Caco-2 (cell line): Measurements from ENCODE around the gene TMA16. TPM values are rescaled to one million over a fixed set of nuclear protein-coding genes. Genes with fewer than 3 reads are reported as not detected.

Experiments
- BruUV-seq: library from RNA; stranded (reverse); fragments of 400-500 nt; replicated peaks from 2 replicates; lab custom pipeline; 2021; lab: Mats Ljungman, UMichigan
- CTCF ChIA-PET: fragments of 300-600 bp; sonication (Branson Sonifier 250); formaldehyde crosslinking; loops from one replicate; lab custom pipeline; 2022; ENCODE audit warnings: antibody characterized with exemption; lab: Charles Lee
- POLR2A ChIA-PET: fragments of 300-600 bp; sonication (Branson Sonifier 250); formaldehyde crosslinking; loops from one replicate; lab custom pipeline; 2022; ENCODE audit warnings: antibody characterized with exemption; lab: Charles Lee
- DNase-seq, 2 experiments: peaks; one replicate each; pipeline versions ENCODE4 v3.0.0 to v3.0.0-alpha.2; 2020 to 2022
- H3K27me3 ChIP-seq: replicated peaks from 2 replicates; pipeline ENCODE4 v1.6.0; 2011; ENCODE audit warnings: low read length; ENCODE audit not compliant: control insufficient read depth, insufficient read depth
- H3K36me3 ChIP-seq: 2 replicates; pipeline ENCODE4 v1.5.1; 2011; ENCODE audit warnings: low read length; ENCODE audit not compliant: control insufficient read depth, insufficient read depth
- H3K4me1 ChIP-seq: fragments of 250-450 bp; sonication (Bioruptor Pico); 2 replicates; pipeline ENCODE4 v1.5.1; 2020; ENCODE audit warnings: mild to moderate bottlenecking
- H3K4me3 ChIP-seq: 2 replicates; pipeline ENCODE4 v1.5.1; 2011; ENCODE audit warnings: low read depth, mild to moderate bottlenecking, control low read depth, low read length
- H3K9me3 ChIP-seq: fragments of 250-450 bp; sonication (Bioruptor Pico); 2 replicates; pipeline ENCODE4 v1.5.1; 2020; ENCODE audit warnings: mild to moderate bottlenecking, moderate library complexity
- H3K27ac Mint-ChIP-seq: one replicate; pipeline ENCODE4 v1.8.0; 2022; ENCODE audit warnings: mixed read lengths; ENCODE audit not compliant: unreplicated experiment
- H3K27me3 Mint-ChIP-seq: one replicate; pipeline ENCODE4 v1.8.0; 2022; ENCODE audit warnings: mixed read lengths; ENCODE audit not compliant: insufficient read depth, unreplicated experiment
- H3K36me3 Mint-ChIP-seq: one replicate; pipeline ENCODE4 v1.8.0; 2022; ENCODE audit warnings: mild to moderate bottlenecking, mixed read lengths; ENCODE audit not compliant: insufficient read depth, unreplicated experiment
- H3K4me1 Mint-ChIP-seq: one replicate; pipeline ENCODE4 v1.8.0; 2022; ENCODE audit warnings: low read depth, mixed read lengths; ENCODE audit not compliant: unreplicated experiment
- H3K4me3 Mint-ChIP-seq: one replicate; pipeline ENCODE4 v1.8.0; 2022; ENCODE audit warnings: mild to moderate bottlenecking, moderate library complexity, mixed read lengths; ENCODE audit not compliant: unreplicated experiment
- H3K9me3 Mint-ChIP-seq: one replicate; pipeline ENCODE4 v1.8.0; 2022; ENCODE audit warnings: mixed read lengths; ENCODE audit not compliant: unreplicated experiment
- CTCF ChIP-seq, 2 experiments: fragments of 200-600 bp in 1 of 2; IDR thresholded peaks; 1 replicate in 1 of 2; 2 replicates in 1 of 2; pipeline versions ENCODE4 v1.5.1 to v1.8.0; 2011 to 2022; ENCODE audit warnings: antibody characterized with exemption in 1 of 2, control low read depth in 1 of 2, inconsistent platforms in 1 of 2, low read depth in 1 of 2, low read length in 1 of 2, mild to moderate bottlenecking in 1 of 2, moderate library complexity in 1 of 2; ENCODE audit not compliant: insufficient read depth in 1 of 2, severe bottlenecking in 1 of 2, unreplicated experiment in 1 of 2
- intact Hi-C: fragments of 100-400 bp; cut with micrococcal nuclease; formaldehyde crosslinking; loops from one replicate; pipeline ENCODE4 v1.10.0; 2022; ENCODE audit not compliant: unreplicated experiment
- total RNA-seq: library from RNA; stranded (reverse); gene quantifications from 2 replicates; pipeline ENCODE4 v1.2.3, GENCODE V29; 2022

TMA16 gene
- total RNA-seq, 1 experiment from 2014 or later = 31.1 TPM

DNA sequence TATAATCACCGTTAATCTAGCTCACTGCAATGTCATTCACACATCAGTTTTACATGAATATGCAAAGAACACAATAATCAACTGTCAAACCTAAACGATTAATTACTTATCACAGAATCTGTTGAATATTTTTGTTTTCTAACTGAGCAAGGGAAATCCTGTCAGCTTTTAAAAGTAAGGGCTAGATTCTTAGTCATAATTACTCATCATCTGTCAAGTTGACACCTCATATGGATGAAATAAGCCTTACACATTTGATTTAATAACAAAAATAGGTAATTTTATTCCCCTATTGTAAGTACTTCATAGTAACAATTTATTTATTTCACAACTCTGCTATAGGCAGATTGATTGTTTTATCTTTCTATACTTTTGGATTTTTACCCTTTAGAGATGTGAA lies 32.7 kb downstream of the TMA16 start:
- no TSS peak for BruUV-seq
- H3K36me3 Mint-ChIP-seq = peaks cover 6% of the 10 kb centered on the region

GRCh38 chr4:163528653-163529052 lies 34.2 kb downstream of the TMA16 start:
- Mint-ChIP-seq H3K9me3 (no peaks in the 10 kb centered on the region), H3K27me3 (no peaks in the 10 kb centered on the region), H3K4me3 (no peak overlapping the region), H3K27ac (no peak overlapping the region), H3K36me3 (no peaks in the 10 kb centered on the region), H3K4me1 (no peaks in the 10 kb centered on the region)
- Histone ChIP-seq H3K9me3 (no peaks in the 10 kb centered on the region), H3K4me3 (no peak overlapping the region), H3K27me3 (no peaks in the 10 kb centered on the region), H3K36me3 (no peaks in the 10 kb centered on the region; the same call in 1 of the 2 replicates), H3K4me1 (no peaks in the 10 kb centered on the region)
- BruUV-seq = no TSS peak
- no peak for DNase-seq
- no peak for TF ChIP-seq CTCF (IDR thresholded peaks at IDR 0.05; ENCODE audit: insufficient read depth in 1 of 2, low read depth in 1 of 2, low read length in 1 of 2, severe bottlenecking in 1 of 2, unreplicated experiment in 1 of 2)
- ChIA-PET CTCF (no interaction called here), POLR2A (no interaction called here)
- intact Hi-C loops = no loop called here

More for the DNA sequence above, 32.7 kb downstream of the TMA16 start:
- Mint-ChIP-seq H3K27me3 (no peaks in the 10 kb centered on the region), H3K4me3 (no peak overlapping the region), H3K9me3 (no peaks in the 10 kb centered on the region), H3K4me1 (no peaks in the 10 kb centered on the region), H3K27ac (no peak overlapping the region)
- intact Hi-C loops = no loop called here
- DNase-seq = no peak
- H3K4me3 ChIP-seq = no peak overlapping the region
- H3K9me3 ChIP-seq = no peaks in the 10 kb centered on the region
- H3K4me1 ChIP-seq = no peaks in the 10 kb centered on the region
- ChIA-PET CTCF (no interaction called here), POLR2A (no interaction called here)
- TF ChIP-seq CTCF (IDR thresholded peaks at IDR 0.05; ENCODE audit: insufficient read depth in 1 of 2, low read depth in 1 of 2, low read length in 1 of 2, severe bottlenecking in 1 of 2, unreplicated experiment in 1 of 2) = no peak
- H3K27me3 ChIP-seq = no peaks in the 10 kb centered on the region
- no peaks in the 10 kb centered on the region; the same call in 1 of the 2 replicates for H3K36me3 ChIP-seq

DNA sequence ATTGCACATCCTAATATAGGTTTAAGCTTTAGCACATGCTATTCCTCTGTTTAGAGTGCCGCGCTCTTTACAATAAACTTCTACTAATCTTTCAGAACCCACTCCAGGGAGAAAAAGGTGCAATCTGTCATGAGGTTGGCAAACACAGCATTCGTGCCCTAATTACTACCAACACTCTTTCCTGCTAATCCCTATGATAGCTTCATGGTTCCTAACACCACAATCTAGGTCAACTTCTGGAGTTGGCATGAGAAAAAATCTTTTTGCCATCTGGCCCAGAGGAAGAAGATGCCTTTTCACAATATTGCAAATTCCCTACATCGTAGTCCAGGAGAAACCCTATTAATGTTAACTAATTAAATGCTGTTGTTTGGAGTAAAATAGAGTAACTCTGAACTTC lies 39.6 kb downstream of the TMA16 start:
- Histone ChIP-seq H3K36me3 (no peaks in the 10 kb centered on the region), H3K4me3 (no peak overlapping the region), H3K27me3 (no peaks in the 10 kb centered on the region), H3K9me3 (no peaks in the 10 kb centered on the region), H3K4me1 (no peaks in the 10 kb centered on the region)
- no peak for TF ChIP-seq CTCF (IDR thresholded peaks at IDR 0.05; ENCODE audit: insufficient read depth in 1 of 2, low read depth in 1 of 2, low read length in 1 of 2, severe bottlenecking in 1 of 2, unreplicated experiment in 1 of 2)
- DNase-seq = no peak
- Mint-ChIP-seq H3K27ac (no peak overlapping the region), H3K27me3 (no peaks in the 10 kb centered on the region), H3K36me3 (no peaks in the 10 kb centered on the region), H3K4me1 (no peaks in the 10 kb centered on the region), H3K9me3 (no peaks in the 10 kb centered on the region), H3K4me3 (no peak overlapping the region)
- intact Hi-C loops = no loop called here
- BruUV-seq = no TSS peak
- CTCF ChIA-PET = no interaction called here
- POLR2A ChIA-PET = no interaction called here
